Bronchial epithelial cell (primary cell): ENCODE results near the gene TRIM41. TPM values are rescaled to one million over a fixed set of nuclear protein-coding genes. Genes with fewer than 3 reads are reported as not detected.

Experiments used
- DNase-seq: peaks from one replicate; pipeline ENCODE4 v3.0.0-alpha.2; 2010; ENCODE audit warnings: low read depth
- FAIRE-seq: peaks from 2 replicates; lab custom pipeline; 2011; peaks lifted over from hg19 to GRCh38; lab: Jason Lieb, UNC
- H3K27me3 ChIP-seq: 2 replicates; pipeline ENCODE4 v1.5.1; 2011; ENCODE audit warnings: low read length; ENCODE audit not compliant: control insufficient read depth, insufficient read depth
- H3K36me3 ChIP-seq: 2 replicates; pipeline ENCODE4 v1.5.1; 2011; ENCODE audit warnings: low read length; ENCODE audit not compliant: control insufficient read depth, insufficient read depth
- H3K4me3 ChIP-seq: 2 replicates; pipeline ENCODE4 v1.5.1; 2011; ENCODE audit warnings: mild to moderate bottlenecking, low read depth, low read length, control low read depth
- CTCF ChIP-seq: IDR thresholded peaks from 2 replicates; pipeline ENCODE4 v1.5.1; 2011; ENCODE audit warnings: mild to moderate bottlenecking, moderate library complexity, low read length, control low read depth, inconsistent platforms; ENCODE audit not compliant: insufficient read depth, severe bottlenecking
- total RNA-seq: library from RNA; depleted of rRNA; stranded (reverse); fragments of >200 nt; gene quantifications from 2 replicates; pipeline ENCODE4 v1.2.1, GENCODE V29; 2014

The TRIM41 gene
- total RNA-seq, 1 donor from 2014 or later: 10.3 TPM

- peaks cover 15% of the 10 kb centered on the region for H3K36me3 ChIP-seq
- no peak for FAIRE-seq
- no peaks in the 10 kb centered on the region for H3K27me3 ChIP-seq
- no peak for DNase-seq
- no peak for TF ChIP-seq CTCF
- no peak overlapping the region for H3K4me3 ChIP-seq
These were observed 9.5 kb downstream of the TRIM41 start for GRCh38 chr5:181232593-181232992.

GRCh38 chr5:181233088-181233800, 10.2 kb downstream of the TRIM41 start:
- peaks cover 21% of the 10 kb centered on the region for H3K36me3 ChIP-seq
- no peaks in the 10 kb centered on the region for H3K27me3 ChIP-seq
- DNase-seq: no peak
- FAIRE-seq: no peak
- no peak overlapping the region for H3K4me3 ChIP-seq
- TF ChIP-seq CTCF: no peak

- DNase-seq (no peak), FAIRE-seq (no peak)
- H3K4me3 ChIP-seq: no peak overlapping the region
- H3K27me3 ChIP-seq: no peaks in the 10 kb centered on the region
- no peak for TF ChIP-seq CTCF
- H3K36me3 ChIP-seq: peaks cover 25% of the 10 kb centered on the region
These were observed 10.8 kb downstream of the TRIM41 start for GRCh38 chr5:181233801-181234454.

GRCh38 chr5:181234455-181235306, 11.6 kb downstream of the TRIM41 start:
- DNase-seq (no peak), FAIRE-seq (no peak)
- H3K4me3 ChIP-seq: no peak overlapping the region
- peaks cover 31% of the 10 kb centered on the region for H3K36me3 ChIP-seq
- no peak for TF ChIP-seq CTCF
- H3K27me3 ChIP-seq: no peaks in the 10 kb centered on the region

GRCh38 chr5:181235323-181235688, 12.2 kb downstream of the TRIM41 start:
- DNase-seq (no peak), FAIRE-seq (no peak)
- Histone ChIP-seq H3K4me3 (no peak overlapping the region), H3K27me3 (no peaks in the 10 kb centered on the region), H3K36me3 (peaks cover 31% of the 10 kb centered on the region)
- TF ChIP-seq CTCF: no peak
